ENCODE measurements around the gene ARHGAP23. TPM values are rescaled to one million over a fixed set of nuclear protein-coding genes. Genes with fewer than 3 reads are reported as not detected.

ARHGAP23 gene
- total RNA-seq, 1 experiment from 2014 or later, result 129 TPM

GRCh38 chr17:38561416-38562214 lies 133.4 kb downstream of the ARHGAP23 start:
- Histone ChIP-seq H3K4me3 (no peak overlapping the region), H3K27ac (no peak overlapping the region), H3K36me3 (ENCODE audit: low read depth) (no peaks in the 10 kb centered on the region), H3K9me3 (ENCODE audit: insufficient read depth, low read depth) (no peaks in the 10 kb centered on the region), H3K4me2 (no peak overlapping the region), H3K79me2 (ENCODE audit: low read depth) (no peaks in the 10 kb centered on the region), H4K20me1 (ENCODE audit: insufficient read depth) (peaks cover 12% of the 10 kb centered on the region), H3F3A (ENCODE audit: insufficient read depth, low read depth) (peaks cover 40% of the 10 kb centered on the region), H3K9me2 (ENCODE audit: insufficient read depth) (no peaks in the 10 kb centered on the region), H2AFZ (no peak overlapping the region), H3K27me3 (ENCODE audit: insufficient read depth, low read depth) (no peaks in the 10 kb centered on the region), H3K4me1 (replicated peaks; ENCODE audit: insufficient read depth) (peaks cover 29% of the 10 kb centered on the region)
- no TSS peak for BruUV-seq (replicated peaks)
- ChIA-PET POLR2A (ENCODE audit: unreplicated experiment) (no interaction called here), CTCF (no interaction called here)
- TF ChIP-seq, protein P1, sequence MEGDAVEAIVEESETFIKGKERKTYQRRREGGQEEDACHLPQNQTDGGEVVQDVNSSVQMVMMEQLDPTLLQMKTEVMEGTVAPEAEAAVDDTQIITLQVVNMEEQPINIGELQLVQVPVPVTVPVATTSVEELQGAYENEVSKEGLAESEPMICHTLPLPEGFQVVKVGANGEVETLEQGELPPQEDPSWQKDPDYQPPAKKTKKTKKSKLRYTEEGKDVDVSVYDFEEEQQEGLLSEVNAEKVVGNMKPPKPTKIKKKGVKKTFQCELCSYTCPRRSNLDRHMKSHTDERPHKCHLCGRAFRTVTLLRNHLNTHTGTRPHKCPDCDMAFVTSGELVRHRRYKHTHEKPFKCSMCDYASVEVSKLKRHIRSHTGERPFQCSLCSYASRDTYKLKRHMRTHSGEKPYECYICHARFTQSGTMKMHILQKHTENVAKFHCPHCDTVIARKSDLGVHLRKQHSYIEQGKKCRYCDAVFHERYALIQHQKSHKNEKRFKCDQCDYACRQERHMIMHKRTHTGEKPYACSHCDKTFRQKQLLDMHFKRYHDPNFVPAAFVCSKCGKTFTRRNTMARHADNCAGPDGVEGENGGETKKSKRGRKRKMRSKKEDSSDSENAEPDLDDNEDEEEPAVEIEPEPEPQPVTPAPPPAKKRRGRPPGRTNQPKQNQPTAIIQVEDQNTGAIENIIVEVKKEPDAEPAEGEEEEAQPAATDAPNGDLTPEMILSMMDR (conservative IDR thresholded peaks at IDR 0.05), result no peak
- no peak for TF ChIP-seq EZH2 (IDR thresholded peaks at IDR 0.05; ENCODE audit: low read depth)
- intact Hi-C loops (cut with micrococcal nuclease; ENCODE audit: unreplicated experiment), result no loop called here
- no peak for DNase-seq

Other genes starting within 250 kb of the ARHGAP23 start
- gene TBC1D3, start 235.9 kb upstream of the ARHGAP23 start, total RNA-seq (2021), result not detected in 2 replicates
- gene MRPL45, start 131.3 kb upstream of the ARHGAP23 start, total RNA-seq (2021), result 50.6 and 56.2 TPM in 2 replicates
- gene GPR179, start 84.5 kb upstream of the ARHGAP23 start, total RNA-seq (2021), result 0.57 and 0.58 TPM in 2 replicates
- 14.2 and 19.6 TPM in 2 replicates for gene SOCS7, start 76.6 kb upstream of the ARHGAP23 start, total RNA-seq (2021)
- 16.7 and 23.7 TPM in 2 replicates for gene SRCIN1, start 177.5 kb downstream of the ARHGAP23 start, total RNA-seq (2021)
- 8.4 and 10.6 TPM in 2 replicates for gene EPOP, start 246.5 kb downstream of the ARHGAP23 start, total RNA-seq (2021)